ENCODE measurements around the gene CD164. TPM values are rescaled to one million over a fixed set of nuclear protein-coding genes. Genes with fewer than 3 reads are reported as not detected.
"Not testable (repeated sequence)": the region's sequence is repeated elsewhere in the genome, so short reads cannot be mapped to it uniquely, and the experiment has no call there.

The CD164 gene
- total and polyA plus RNA-seq, 7 donors: 142 to 192 (median 177) TPM

- Histone ChIP-seq H3K27ac (no peak overlapping the region), H3K36me3 (no peaks in the 10 kb centered on the region), H3K4me1 (no peaks in the 10 kb centered on the region), H3K27me3 (no peaks in the 10 kb centered on the region), H3K9me3 (no peaks in the 10 kb centered on the region), H3K4me3 (no peak overlapping the region)
- intact Hi-C loops (cut with DNase I): no loop called here
- TF ChIP-seq EP300 (IDR thresholded peaks at IDR 0.05): no peak
- TF ChIP-seq CTCF (IDR thresholded peaks at IDR 0.05): no peak
- TF ChIP-seq POLR2A (IDR thresholded peaks at IDR 0.05): no peak
- no peak for TF ChIP-seq POLR2AphosphoS5 (IDR thresholded peaks at IDR 0.05)
- WGBS, 2 donors: 96 to 97% methylated on average over 6 of the region's 6 CpGs
- no peak for DNase-seq
These were observed 39.4 kb downstream of the CD164 start for GRCh38 chr6:109342911-109343310.

- no peaks in the 10 kb centered on the region for H3K4me1 ChIP-seq
- no peak overlapping the region for H3K27ac ChIP-seq
- H3K36me3 ChIP-seq: no peaks in the 10 kb centered on the region
- DNase-seq: no peak
- intact Hi-C loops (cut with DNase I): no loop called here
- no peak overlapping the region for H3K4me3 ChIP-seq
- no peaks in the 10 kb centered on the region for H3K9me3 ChIP-seq
- H3K27me3 ChIP-seq: no peaks in the 10 kb centered on the region
- TF ChIP-seq POLR2A (IDR thresholded peaks at IDR 0.05): no peak
- WGBS, 2 donors: 61 to 76% methylated on average over 5 of the region's 5 CpGs
These were observed 39.8 kb downstream of the CD164 start for GRCh38 chr6:109342506-109342905.

GRCh38 chr6:109340811-109341210, 41.5 kb downstream of the CD164 start:
- no peaks in the 10 kb centered on the region for H3K36me3 ChIP-seq
- intact Hi-C loops (cut with DNase I): no loop called here
- no peaks in the 10 kb centered on the region for H3K4me1 ChIP-seq
- no peaks in the 10 kb centered on the region for H3K27me3 ChIP-seq
- H3K27ac ChIP-seq: no peak overlapping the region
- WGBS, 2 donors: 93 to 95% methylated on average over 4 of the region's 4 CpGs
- no peak overlapping the region for H3K4me3 ChIP-seq
- H3K9me3 ChIP-seq: no peaks in the 10 kb centered on the region
- no peak for DNase-seq
- TF ChIP-seq POLR2AphosphoS5 (IDR thresholded peaks at IDR 0.05) (no peak), POLR2A (IDR thresholded peaks at IDR 0.05) (no peak), EP300 (IDR thresholded peaks at IDR 0.05) (no peak), CTCF (IDR thresholded peaks at IDR 0.05) (no peak)

- no peaks in the 10 kb centered on the region for H3K36me3 ChIP-seq
- H3K4me3 ChIP-seq: no peak overlapping the region
- H3K27me3 ChIP-seq: no peaks in the 10 kb centered on the region
- WGBS, 2 donors: 82 to 84% methylated on average over 2 of the region's 2 CpGs
- H3K27ac ChIP-seq: no peak overlapping the region
- DNase-seq: no peak
- TF ChIP-seq EP300 (IDR thresholded peaks at IDR 0.05): no peak
- no peak for TF ChIP-seq POLR2AphosphoS5 (IDR thresholded peaks at IDR 0.05)
- no peak for TF ChIP-seq POLR2A (IDR thresholded peaks at IDR 0.05)
- no peak for TF ChIP-seq CTCF (IDR thresholded peaks at IDR 0.05)
- intact Hi-C loops (cut with DNase I): no loop called here
- no peaks in the 10 kb centered on the region for H3K4me1 ChIP-seq
- H3K9me3 ChIP-seq: no peaks in the 10 kb centered on the region
These were observed 42.2 kb downstream of the CD164 start for GRCh38 chr6:109339906-109340678.

GRCh38 chr6:109336221-109336961, 45.9 kb downstream of the CD164 start:
- no peak overlapping the region for H3K27ac ChIP-seq
- TF ChIP-seq POLR2A (IDR thresholded peaks at IDR 0.05) (no peak), EP300 (IDR thresholded peaks at IDR 0.05) (no peak)
- no peaks in the 10 kb centered on the region for H3K4me1 ChIP-seq
- H3K27me3 ChIP-seq: no peaks in the 10 kb centered on the region
- H3K9me3 ChIP-seq: no peaks in the 10 kb centered on the region
- no peak for DNase-seq
- intact Hi-C loops (cut with DNase I): no loop called here
- no peaks in the 10 kb centered on the region for H3K36me3 ChIP-seq
- 16 to 62% methylated on average over 3 of the region's 3 CpGs for WGBS, 2 donors
- no peak overlapping the region for H3K4me3 ChIP-seq

GRCh38 chr6:109333870-109334269, 48.4 kb downstream of the CD164 start:
- H3K27me3 ChIP-seq; H3K9me3 ChIP-seq; H3K4me3 ChIP-seq; H3K4me1 ChIP-seq; H3K36me3 ChIP-seq; intact Hi-C loops (cut with DNase I); H3K27ac ChIP-seq; DNase-seq: not testable (repeated sequence)
- WGBS, 2 donors: 91 to 93% methylated on average over 1 of the region's 1 CpG

Data from sigmoid colon (tissue), 7 donors.